ENCODE results near the gene IGIP. TPM values are rescaled to one million over a fixed set of nuclear protein-coding genes. Genes with fewer than 3 reads are reported as not detected.

The IGIP gene
- total RNA-seq, 1 donor from 2014 or later = 1.6 TPM

DNA sequence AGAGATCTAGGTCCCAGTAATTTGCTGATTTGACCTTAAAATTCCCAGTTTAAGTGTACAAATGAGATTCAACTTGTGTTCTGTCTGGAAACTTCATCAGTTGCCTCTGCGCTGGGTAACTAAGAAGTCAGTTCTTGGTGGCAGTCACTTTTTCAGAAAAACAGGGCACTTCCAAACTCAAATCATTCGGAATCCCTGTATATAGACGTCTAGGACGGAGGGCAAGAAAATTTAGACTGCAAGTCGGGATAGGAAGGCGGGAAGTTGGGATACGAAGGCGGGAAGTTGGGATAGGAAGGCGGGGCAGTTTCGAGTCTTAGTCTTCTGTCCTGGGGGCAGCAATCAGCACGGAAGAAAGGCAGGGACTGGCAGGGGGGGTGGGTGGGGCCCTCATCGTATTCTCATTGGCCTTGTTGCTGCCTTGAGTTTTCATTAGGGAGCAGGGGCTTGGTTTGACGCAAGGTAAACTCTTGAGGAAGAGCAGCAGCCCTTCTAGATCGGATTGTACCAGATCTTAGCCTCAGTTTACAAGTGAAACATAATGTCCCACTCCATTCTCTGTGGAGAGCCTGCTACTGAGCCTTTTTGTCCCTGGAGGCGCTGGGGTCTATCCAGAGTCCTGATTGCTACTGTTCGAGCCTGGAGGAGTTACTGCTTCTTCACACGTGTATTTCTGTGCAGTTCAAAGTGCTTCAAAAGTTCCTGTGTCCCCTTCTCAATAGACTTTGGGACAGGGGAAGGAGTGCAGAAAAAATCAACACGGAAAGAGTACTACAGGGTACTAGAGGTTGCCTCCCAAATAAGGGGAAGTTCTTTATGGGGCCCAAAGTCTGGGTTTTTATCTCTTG, 14.5 kb upstream of the IGIP start:
- H3K36me3 Mint-ChIP-seq = no peaks in the 10 kb centered on the region
- Histone ChIP-seq H3K27me3 (peaks cover 94% of the 10 kb centered on the region), H3K36me3 (no peaks in the 10 kb centered on the region), H3K27ac (no peak overlapping the region), H3K79me2 (ENCODE audit: low read depth) (peaks cover 8% of the 10 kb centered on the region), H3K9ac (no peak overlapping the region), H3K4me3 (no peak overlapping the region), H4K20me1 (ENCODE audit: low read depth) (peaks cover 57% of the 10 kb centered on the region), H3F3A (ENCODE audit: low read depth) (peaks cover 78% of the 10 kb centered on the region), H3K4me2 (no peak overlapping the region), H3K4me1 (peaks cover 21% of the 10 kb centered on the region), H3K9me3 (ENCODE audit: low read depth) (no peaks in the 10 kb centered on the region), H2AFZ (replicated peaks) (no peak overlapping the region)
- TF ChIP-seq, protein P1, sequence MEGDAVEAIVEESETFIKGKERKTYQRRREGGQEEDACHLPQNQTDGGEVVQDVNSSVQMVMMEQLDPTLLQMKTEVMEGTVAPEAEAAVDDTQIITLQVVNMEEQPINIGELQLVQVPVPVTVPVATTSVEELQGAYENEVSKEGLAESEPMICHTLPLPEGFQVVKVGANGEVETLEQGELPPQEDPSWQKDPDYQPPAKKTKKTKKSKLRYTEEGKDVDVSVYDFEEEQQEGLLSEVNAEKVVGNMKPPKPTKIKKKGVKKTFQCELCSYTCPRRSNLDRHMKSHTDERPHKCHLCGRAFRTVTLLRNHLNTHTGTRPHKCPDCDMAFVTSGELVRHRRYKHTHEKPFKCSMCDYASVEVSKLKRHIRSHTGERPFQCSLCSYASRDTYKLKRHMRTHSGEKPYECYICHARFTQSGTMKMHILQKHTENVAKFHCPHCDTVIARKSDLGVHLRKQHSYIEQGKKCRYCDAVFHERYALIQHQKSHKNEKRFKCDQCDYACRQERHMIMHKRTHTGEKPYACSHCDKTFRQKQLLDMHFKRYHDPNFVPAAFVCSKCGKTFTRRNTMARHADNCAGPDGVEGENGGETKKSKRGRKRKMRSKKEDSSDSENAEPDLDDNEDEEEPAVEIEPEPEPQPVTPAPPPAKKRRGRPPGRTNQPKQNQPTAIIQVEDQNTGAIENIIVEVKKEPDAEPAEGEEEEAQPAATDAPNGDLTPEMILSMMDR (IDR thresholded peaks at IDR 0.05) = no peak
- TF ChIP-seq EZH2phosphoT487 (IDR thresholded peaks at IDR 0.05) = peak; percentile 77
- peak; percentile 65 for TF ChIP-seq EZH2 (IDR thresholded peaks at IDR 0.05)
- H3K27ac Mint-ChIP-seq = no peak overlapping the region
- peaks cover 39% of the 10 kb centered on the region for H3K4me1 Mint-ChIP-seq
- peaks cover 48% of the 10 kb centered on the region for H3K27me3 Mint-ChIP-seq (ENCODE audit: insufficient read depth, low read depth)
- no peaks in the 10 kb centered on the region for H3K9me3 Mint-ChIP-seq
- peak; percentile 49 for DNase-seq (ENCODE audit: low spot score)
- no peak overlapping the region for H3K4me3 Mint-ChIP-seq

GRCh38 chr5:140111859-140112551, 13.7 kb upstream of the IGIP start:
- H3K79me2 ChIP-seq (ENCODE audit: low read depth) = peaks cover 11% of the 10 kb centered on the region

GRCh38 chr5:140112685-140113179, 13.0 kb upstream of the IGIP start:
- no peaks in the 10 kb centered on the region for H3K36me3 ChIP-seq
- TF ChIP-seq EZH2 (IDR thresholded peaks at IDR 0.05) = no peak
- TF ChIP-seq, protein P1 (IDR thresholded peaks at IDR 0.05) = no peak
- TF ChIP-seq EZH2phosphoT487 (IDR thresholded peaks at IDR 0.05) = no peak
- H3K4me1 ChIP-seq = peaks cover 30% of the 10 kb centered on the region
- no peaks in the 10 kb centered on the region for H3K9me3 ChIP-seq (ENCODE audit: low read depth)
- peaks cover 59% of the 10 kb centered on the region for H4K20me1 ChIP-seq (ENCODE audit: low read depth)
- H3K4me2 ChIP-seq = peak overlapping the region; percentile 98
- H3K79me2 ChIP-seq (ENCODE audit: low read depth) = peaks cover 11% of the 10 kb centered on the region
- DNase-seq (ENCODE audit: low spot score) = peak; percentile 70
- peak overlapping the region; percentile 88 for H3K4me3 ChIP-seq
- H3K27ac Mint-ChIP-seq = no peak overlapping the region
- peak overlapping the region; percentile 92 for H3K4me3 Mint-ChIP-seq
- H3K36me3 Mint-ChIP-seq = no peaks in the 10 kb centered on the region
- H3K27me3 Mint-ChIP-seq (ENCODE audit: insufficient read depth, low read depth) = peaks cover 44% of the 10 kb centered on the region
- H3K9me3 Mint-ChIP-seq = no peaks in the 10 kb centered on the region
- H3K9ac ChIP-seq = no peak overlapping the region
- H3K27me3 ChIP-seq = peaks cover 93% of the 10 kb centered on the region
- peaks cover 69% of the 10 kb centered on the region for H3F3A ChIP-seq (ENCODE audit: low read depth)
- peak overlapping the region; percentile 66 for H2AFZ ChIP-seq (replicated peaks)
- H3K4me1 Mint-ChIP-seq = peaks cover 31% of the 10 kb centered on the region
- no peak overlapping the region for H3K27ac ChIP-seq

More at GRCh38 chr5:140111859-140112551, 13.7 kb upstream of the IGIP start:
- Histone ChIP-seq H3K4me1 (peaks cover 23% of the 10 kb centered on the region), H2AFZ (replicated peaks) (no peak overlapping the region), H3K9ac (no peak overlapping the region), H3K27ac (no peak overlapping the region), H3K4me3 (no peak overlapping the region), H4K20me1 (ENCODE audit: low read depth) (peaks cover 59% of the 10 kb centered on the region), H3F3A (ENCODE audit: low read depth) (peaks cover 70% of the 10 kb centered on the region), H3K4me2 (no peak overlapping the region), H3K9me3 (ENCODE audit: low read depth) (no peaks in the 10 kb centered on the region), H3K36me3 (no peaks in the 10 kb centered on the region), H3K27me3 (peaks cover 94% of the 10 kb centered on the region)
- H3K9me3 Mint-ChIP-seq = no peaks in the 10 kb centered on the region
- H3K27ac Mint-ChIP-seq = no peak overlapping the region
- peak; percentile 33 for TF ChIP-seq EZH2phosphoT487 (IDR thresholded peaks at IDR 0.05)
- TF ChIP-seq EZH2 (IDR thresholded peaks at IDR 0.05) = peak; percentile 44
- TF ChIP-seq, protein P1 (IDR thresholded peaks at IDR 0.05) = no peak
- peak overlapping the region; percentile 92 for H3K4me3 Mint-ChIP-seq
- H3K4me1 Mint-ChIP-seq = peaks cover 34% of the 10 kb centered on the region
- H3K36me3 Mint-ChIP-seq = no peaks in the 10 kb centered on the region
- no peak for DNase-seq (ENCODE audit: low spot score)
- peaks cover 46% of the 10 kb centered on the region for H3K27me3 Mint-ChIP-seq (ENCODE audit: insufficient read depth, low read depth)

All from neural progenitor cell (in vitro differentiated cells).